ENCODE data around the gene CARS1. TPM values are rescaled to one million over a fixed set of nuclear protein-coding genes. Genes with fewer than 3 reads are reported as not detected.

CARS1 gene
- total RNA-seq, 4 donors from 2014 or later: 31.5 to 46.5 (median 34.7) TPM

GRCh38 chr11:3049430-3050243 lies 7.6 kb downstream of the CARS1 start:
- Histone ChIP-seq H3K36me3 (peaks cover 0 to 5% of the 10 kb centered on the region in 2 donors), H3K4me1 (peaks cover 47 to 52% of the 10 kb centered on the region in 2 donors), H3K9me3 (no peaks in the 10 kb centered on the region), H3K27me3 (no peaks in the 10 kb centered on the region), H3K4me3 (peak overlapping the region in 2 of 4 donors; percentile 36 to 37), H3K27ac (peak overlapping the region; percentile 86 to 91 (median 89))
- DNase-seq: peak; percentile 91 to 95
- in situ Hi-C loops (cut with MboI; ENCODE audit: low sequenced_read_pairs in 4 of 4): no loop called here
- intact Hi-C loops (cut with DNase I; ENCODE audit: low total_unique reads): loop anchor here (2.0 to 10.0 kb wide), 4 partner anchors 41 to 595 kb away; partner anchors contain the start of genes ART1 and ART5
- peak in 4 of 5 experiments; percentile 15 to 50 (median 36) for TF ChIP-seq CTCF (IDR thresholded peaks at IDR 0.05 in 4 of 5, conservative IDR thresholded peaks at IDR 0.05 in 1 of 5)
- peak in 1 of 2 donors; percentile 24 for TF ChIP-seq POLR2A (IDR thresholded peaks at IDR 0.05)
- peak; percentile 93 to 94 for ATAC-seq

GRCh38 chr11:3047637-3048036 lies 9.6 kb downstream of the CARS1 start:
- intact Hi-C loops (cut with DNase I; ENCODE audit: low total_unique reads) (loop anchor here (10.0 kb wide), 2 partner anchors 567 to 597 kb away; partner anchors contain the start of genes ART1 and ART5), in situ Hi-C loops (cut with MboI; ENCODE audit: low sequenced_read_pairs in 4 of 4) (no loop called here)
- H3K4me1 ChIP-seq: peaks cover 66 to 69% of the 10 kb centered on the region in 2 donors

GRCh38 chr11:3046641-3047040 lies 10.6 kb downstream of the CARS1 start:
- ATAC-seq: no peak
- H3K27ac ChIP-seq: peak overlapping the region; percentile 53 to 99 (median 94)
- intact Hi-C loops (cut with DNase I; ENCODE audit: low total_unique reads): loop anchor here (10.0 kb wide), 2 partner anchors 568 to 598 kb away; partner anchors contain the start of genes ART1 and ART5
- H3K27me3 ChIP-seq: no peaks in the 10 kb centered on the region
- H3K4me3 ChIP-seq: no peak overlapping the region
- peaks cover 0 to 5% of the 10 kb centered on the region in 2 donors for H3K36me3 ChIP-seq
- no peak for DNase-seq
- H3K4me1 ChIP-seq: peaks cover 74 to 77% of the 10 kb centered on the region in 2 donors
- H3K9me3 ChIP-seq: no peaks in the 10 kb centered on the region
- no peak for TF ChIP-seq CTCF (IDR thresholded peaks at IDR 0.05 in 4 of 5, conservative IDR thresholded peaks at IDR 0.05 in 1 of 5)
- in situ Hi-C loops (cut with MboI; ENCODE audit: low sequenced_read_pairs in 4 of 4): no loop called here

More at GRCh38 chr11:3047637-3048036, 9.6 kb downstream of the CARS1 start:
- no peaks in the 10 kb centered on the region for H3K27me3 ChIP-seq
- TF ChIP-seq CTCF (IDR thresholded peaks at IDR 0.05 in 4 of 5, conservative IDR thresholded peaks at IDR 0.05 in 1 of 5): no peak
- TF ChIP-seq POLR2A (IDR thresholded peaks at IDR 0.05): no peak
- ATAC-seq (no peak), DNase-seq (no peak)
- no peaks in the 10 kb centered on the region for H3K9me3 ChIP-seq
- no peak overlapping the region for H3K4me3 ChIP-seq
- H3K27ac ChIP-seq: no peak overlapping the region
- H3K36me3 ChIP-seq: peaks cover 0 to 5% of the 10 kb centered on the region in 2 donors

GRCh38 chr11:3046190-3046589 lies 11.0 kb downstream of the CARS1 start:
- H3K9me3 ChIP-seq: no peaks in the 10 kb centered on the region
- in situ Hi-C loops (cut with MboI; ENCODE audit: low sequenced_read_pairs in 4 of 4) (no loop called here), intact Hi-C loops (cut with DNase I; ENCODE audit: low total_unique reads) (loop anchor here (10.0 kb wide), 2 partner anchors 569 to 599 kb away; partner anchors contain the start of genes ART1 and ART5)
- H3K27ac ChIP-seq: peak overlapping the region; percentile 53 to 99 (median 94)
- ATAC-seq: peak in 1 of 2 donors; percentile 8
- H3K4me1 ChIP-seq: peaks cover 74 to 80% of the 10 kb centered on the region in 2 donors
- peak; percentile 52 to 93 for DNase-seq
- no peaks in the 10 kb centered on the region for H3K27me3 ChIP-seq
- peaks cover 0 to 5% of the 10 kb centered on the region in 2 donors for H3K36me3 ChIP-seq
- no peak overlapping the region for H3K4me3 ChIP-seq
- TF ChIP-seq CTCF (IDR thresholded peaks at IDR 0.05 in 4 of 5, conservative IDR thresholded peaks at IDR 0.05 in 1 of 5): peak in 2 of 5 experiments; percentile 39 to 41
- TF ChIP-seq POLR2A (IDR thresholded peaks at IDR 0.05): peak in 1 of 2 donors; percentile 26

Measured in gastrocnemius medialis (tissue), 4 donors.